B cell (primary cell): ENCODE results near the gene HRC. TPM values are rescaled to one million over a fixed set of nuclear protein-coding genes. Genes with fewer than 3 reads are reported as not detected.

ENCODE experiments used
- ATAC-seq: fragments of 200-7000 bp; cut with Tn5 transposase; one replicate; pipeline ENCODE4 v1.10.0; 2021; ENCODE audit warnings: low read depth, mild to moderate bottlenecking, moderate number of reproducible peaks, moderate library complexity
- CTCF ChIA-PET: fragments of 350-600 bp; sonication (Branson Sonifier 250); formaldehyde crosslinking; loops from one replicate; lab custom pipeline; 2021; ENCODE audit warnings: antibody characterized with exemption, inconsistent platforms; lab: Charles Lee
- POLR2A ChIA-PET: fragments of 350-600 bp; sonication (Branson Sonifier 250); formaldehyde crosslinking; loops from one replicate; lab custom pipeline; 2021; ENCODE audit warnings: antibody characterized with exemption; lab: Charles Lee
- DNase-seq: peaks from one replicate; pipeline ENCODE4 v3.0.0; 2013
- H2AFZ ChIP-seq: 2 replicates; pipeline ENCODE4 v1.6.1; 2012; ENCODE audit warnings: mild to moderate bottlenecking, low read depth, low read length; ENCODE audit not compliant: insufficient read depth, poor library complexity, severe bottlenecking
- H3K27ac ChIP-seq, 2 donors: 1 replicate in 1 of 2; 2 replicates in 1 of 2; pipeline ENCODE4 v1.5.1; 2012 to 2013; ENCODE audit warnings: low read length in 2 of 2, mild to moderate bottlenecking in 2 of 2, moderate library complexity in 1 of 2
- H3K27me3 ChIP-seq, 4 experiments: fragments of 200-600 bp in 1 of 4; sonication (generic) in 1 of 4; replicated peaks in 1 of 4; 1 replicate in 2 of 4; 2 replicates in 2 of 4; pipeline versions ENCODE4 v1.6.1 to v1.7.0; 2013 to 2016; ENCODE audit warnings: low read length in 3 of 4, mild to moderate bottlenecking in 2 of 4, mixed read lengths in 1 of 4, moderate library complexity in 1 of 4; ENCODE audit not compliant: insufficient read depth in 4 of 4, control insufficient read depth in 3 of 4; ENCODE audit errors: control extremely low read depth in 1 of 4
- H3K36me3 ChIP-seq, 2 experiments: replicated peaks in 1 of 2; 1 replicate in 1 of 2; 2 replicates in 1 of 2; pipeline versions ENCODE4 v1.6.1 to v1.7.1; 2013; ENCODE audit warnings: low read length in 1 of 2; ENCODE audit not compliant: insufficient read depth in 2 of 2, control insufficient read depth in 1 of 2; ENCODE audit errors: control extremely low read depth in 1 of 2, extremely low read depth in 1 of 2
- H3K4me1 ChIP-seq, 2 donors: fragments of 200-600 bp in 1 of 2; sonication (generic) in 1 of 2; 1 replicate in 1 of 2; 2 replicates in 1 of 2; pipeline versions ENCODE4 v1.5.1 to v1.6.1; 2013 to 2017; ENCODE audit warnings: low read length in 2 of 2; ENCODE audit not compliant: control insufficient read depth in 2 of 2, insufficient read depth in 2 of 2
- H3K4me2 ChIP-seq: replicated peaks from 2 replicates; pipeline ENCODE3; 2012; ENCODE audit warnings: mild to moderate bottlenecking, low read depth, low read length; ENCODE audit not compliant: poor library complexity, severe bottlenecking
- H3K4me3 ChIP-seq, 5 experiments: fragments of 200-600 bp in 1 of 5; sonication (generic) in 1 of 5; 1 replicate in 3 of 5; 2 replicates in 2 of 5; pipeline versions ENCODE4 v1.5.1 to v1.7.0; 2011 to 2016; ENCODE audit warnings: low read length in 4 of 5, mild to moderate bottlenecking in 4 of 5, low read depth in 2 of 5, control low read depth in 1 of 5, moderate library complexity in 1 of 5; ENCODE audit not compliant: insufficient read depth in 1 of 5; ENCODE audit errors: control extremely low read depth in 1 of 5, extremely low read depth in 1 of 5
- H3K79me2 ChIP-seq: fragments of 200-600 bp; sonication (generic); one replicate; pipeline ENCODE4 v1.6.0; 2016; ENCODE audit warnings: low read length; ENCODE audit not compliant: control insufficient read depth, insufficient read depth
- H3K9ac ChIP-seq: fragments of 200-600 bp; sonication (generic); 2 replicates; pipeline ENCODE4 v1.6.1; 2017; ENCODE audit warnings: mild to moderate bottlenecking, low read length, moderate library complexity
- H3K9me3 ChIP-seq, 3 donors: one replicate each; pipeline versions ENCODE4 v1.6.1 to v1.7.1; 2013; ENCODE audit warnings: low read length in 2 of 3; ENCODE audit not compliant: control insufficient read depth in 2 of 3, insufficient read depth in 1 of 3; ENCODE audit errors: control extremely low read depth in 1 of 3
- H4K20me1 ChIP-seq: 2 replicates; pipeline ENCODE4 v1.6.0; 2012; ENCODE audit warnings: mild to moderate bottlenecking, low read length; ENCODE audit not compliant: insufficient read depth, control insufficient read depth, poor library complexity, severe bottlenecking
- H3K27ac Mint-ChIP-seq: one replicate; pipeline ENCODE4 v1.8.0; 2021; ENCODE audit warnings: mixed read lengths
- H3K27me3 Mint-ChIP-seq: one replicate; pipeline ENCODE4 v1.8.0; 2021; ENCODE audit warnings: mixed read lengths
- H3K4me1 Mint-ChIP-seq: one replicate; pipeline ENCODE4 v1.8.0; 2021; ENCODE audit warnings: mixed read lengths
- H3K4me3 Mint-ChIP-seq: one replicate; pipeline ENCODE4 v1.8.0; 2021; ENCODE audit warnings: mixed read lengths
- H3K9me3 Mint-ChIP-seq: one replicate; pipeline ENCODE4 v1.8.0; 2022; ENCODE audit warnings: mixed read lengths; ENCODE audit not compliant: insufficient read depth
- CTCF ChIP-seq: fragments of 200-600 bp; IDR thresholded peaks from one replicate; pipeline ENCODE4 v1.8.0; 2022; ENCODE audit warnings: antibody characterized with exemption, mild to moderate bottlenecking
- EZH2 ChIP-seq: IDR thresholded peaks from 2 replicates; pipeline ENCODE4 v1.6.1; 2012; ENCODE audit warnings: borderline replicate concordance, low read depth, mild to moderate bottlenecking, moderate library complexity, low read length; ENCODE audit not compliant: insufficient read depth, poor library complexity, severe bottlenecking
- WGBS: methylation state at CpG from one replicate; pipeline ENCODE4 v1.1.5; 2013; ENCODE audit warnings: missing lambda C conversion rate; ENCODE audit not compliant: insufficient coverage; 5-methylcytosine and 5-hydroxymethylcytosine counted together
- intact Hi-C: fragments of 100-400 bp; cut with micrococcal nuclease; formaldehyde crosslinking; loops from one replicate; pipeline ENCODE4 v1.10.0; 2022
- polyA plus RNA-seq: library from polyadenylated mRNA; depleted of rRNA; stranded (reverse); fragments of >200 nt; gene quantifications from 2 replicates; pipeline ENCODE4 v1.2.3, GENCODE V29; 2012
- total RNA-seq, 2 donors: library from RNA; stranded (reverse); fragments of 120-200 nt in 1 of 2; gene quantifications; 1 replicate in 1 of 2; 2 replicates in 1 of 2; pipeline versions ENCODE4 v1.2.3 to v1.2.4, GENCODE V29; 2013 to 2022

HRC gene
- total and polyA plus RNA-seq, 2 donors (not counting 1 experiment from before 2014, with no cell fraction given), result not detected

DNA sequence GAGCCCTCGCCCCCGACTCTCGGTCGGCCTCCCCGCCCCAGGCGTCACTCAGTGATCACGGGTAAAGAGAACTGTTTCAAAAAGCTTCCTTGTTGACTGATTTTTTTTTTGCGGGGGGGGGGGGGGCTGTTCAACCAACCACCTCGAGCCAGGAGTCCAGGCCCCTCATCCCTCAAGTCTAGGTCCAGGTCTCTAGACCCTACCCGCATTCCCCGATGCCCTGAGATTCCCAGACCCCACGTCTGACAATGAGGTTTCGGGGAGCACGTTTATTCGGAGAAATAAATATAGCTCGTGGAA, 4.3 kb downstream of the HRC start:
- TF ChIP-seq EZH2, result no peak
- TF ChIP-seq CTCF, result no peak
- H3K36me3 ChIP-seq, result no peaks in the 10 kb centered on the region
- H3K4me1 ChIP-seq, result peaks cover 40 to 44% of the 10 kb centered on the region in 2 donors
- H3K27me3 ChIP-seq, result peaks cover 0 to 77% (median 34%) of the 10 kb centered on the region in 4 experiments
- intact Hi-C loops, result no loop called here
- Mint-ChIP-seq H3K9me3 (no peaks in the 10 kb centered on the region), H3K27me3 (peaks cover 64% of the 10 kb centered on the region), H3K4me1 (peaks cover 39% of the 10 kb centered on the region), H3K27ac (no peak overlapping the region), H3K4me3 (peak overlapping the region; percentile 89)
- POLR2A ChIA-PET, result interaction anchor here (1.1 kb wide), 1 partner anchor 131 kb away, joined by 5 read pairs; no protein-coding TSS in a partner anchor
- no peaks in the 10 kb centered on the region for H3K79me2 ChIP-seq
- no peaks in the 10 kb centered on the region for H4K20me1 ChIP-seq
- H3K27ac ChIP-seq, result no peak overlapping the region
- peak overlapping the region; percentile 74 for H2AFZ ChIP-seq
- H3K4me2 ChIP-seq, result peak overlapping the region; percentile 97
- ATAC-seq, result no peak
- no peak for DNase-seq
- H3K4me3 ChIP-seq, result peak overlapping the region in 4 of 5 experiments; percentile 57 to 76 (median 61)
- peaks cover 0 to 64% (median 7%) of the 10 kb centered on the region in 3 donors for H3K9me3 ChIP-seq
- WGBS, result 7% methylated on average over 6 of the region's 16 CpGs
- H3K9ac ChIP-seq, result peak overlapping the region; percentile 78
- CTCF ChIA-PET, result interaction anchor here (0.7 to 1.7 kb wide), 4 partner anchors 36 to 190 kb away, joined by 3 to 4 read pairs (median 4); partner anchors contain the start of gene LIN7B

- Histone ChIP-seq H3K4me3 (peak overlapping the region in 4 of 5 experiments; percentile 57 to 76 (median 61)), H3K4me1 (peaks cover 44 to 48% of the 10 kb centered on the region in 2 donors), H2AFZ (peak overlapping the region; percentile 74), H3K36me3 (no peaks in the 10 kb centered on the region), H4K20me1 (no peaks in the 10 kb centered on the region), H3K9ac (peak overlapping the region; percentile 78), H3K27me3 (peaks cover 0 to 77% (median 37%) of the 10 kb centered on the region in 4 experiments), H3K4me2 (peak overlapping the region; percentile 97), H3K27ac (no peak overlapping the region), H3K9me3 (peaks cover 0 to 67% (median 7%) of the 10 kb centered on the region in 3 donors), H3K79me2 (no peaks in the 10 kb centered on the region)
- Mint-ChIP-seq H3K27me3 (peaks cover 64% of the 10 kb centered on the region), H3K4me1 (peaks cover 42% of the 10 kb centered on the region), H3K9me3 (no peaks in the 10 kb centered on the region), H3K4me3 (peak overlapping the region; percentile 89), H3K27ac (peak overlapping the region; percentile 37)
- DNase-seq (peak; percentile 65), ATAC-seq (peak; percentile 48)
- ChIA-PET CTCF (interaction anchor here (1.3 to 1.4 kb wide), 2 partner anchors 36 to 44 kb away, joined by 3 to 4 read pairs; partner anchors contain the start of gene LIN7B), POLR2A (interaction anchor here (1.0 to 1.1 kb wide), 2 partner anchors 131 to 254 kb away, joined by 3 to 5 read pairs; no protein-coding TSS in a partner anchor)
- WGBS, result 3% methylated on average over 43 of the region's 75 CpGs
- TF ChIP-seq CTCF (no peak), EZH2 (no peak)
- intact Hi-C loops, result no loop called here
Observed at GRCh38 chr19:49150106-49150943, 4.9 kb downstream of the HRC start.
